Raji (cell line): ENCODE data around the gene JAK3.

Source experiments
- POLR2A ChIP-seq: IDR thresholded peaks from 2 replicates; pipeline ENCODE4 v1.6.1; 2011; ENCODE audit warnings: low read depth, low read length, control low read depth; ENCODE audit not compliant: insufficient read depth

Gene JAK3

DNA sequence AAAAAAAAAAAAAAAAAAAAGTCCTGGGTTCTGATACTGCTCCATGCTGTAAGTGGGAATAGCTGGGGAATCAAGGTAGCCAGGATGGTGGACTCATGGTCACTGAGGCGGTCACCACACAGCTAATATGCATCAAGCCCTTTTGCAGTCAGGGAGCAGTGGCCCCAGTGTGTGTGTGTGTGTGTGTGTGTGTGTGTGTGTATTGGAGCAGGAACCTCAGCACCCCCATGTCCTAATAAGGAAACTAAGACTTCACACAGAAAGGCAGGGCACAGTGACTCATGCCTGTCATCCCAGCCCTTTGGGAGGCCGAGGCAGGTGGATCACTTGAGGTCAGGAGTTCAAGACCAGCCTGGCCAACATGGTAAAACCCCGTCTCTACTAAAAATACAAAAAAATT, 40.8 kb downstream of the JAK3 start:
- no peak for TF ChIP-seq POLR2A

DNA sequence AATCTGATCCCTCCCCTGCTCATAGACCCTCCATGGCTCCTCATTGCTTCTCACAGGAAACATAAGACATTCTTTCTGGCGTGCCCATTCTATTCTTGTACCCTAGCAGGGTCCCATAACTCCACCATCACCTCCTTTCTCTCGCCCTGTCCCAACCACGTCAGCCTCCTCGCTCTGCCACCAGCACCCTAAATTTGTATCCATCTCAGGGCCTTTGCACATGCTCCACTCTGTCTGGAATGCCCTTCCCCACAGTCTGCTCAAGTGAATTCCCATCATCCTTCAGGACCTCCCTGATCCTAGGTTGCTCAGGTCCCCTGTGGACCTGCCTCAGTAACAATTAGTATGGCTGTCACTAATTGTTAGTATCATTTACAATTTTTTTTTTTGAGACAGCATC, 42.4 kb downstream of the JAK3 start:
- TF ChIP-seq POLR2A: no peak

DNA sequence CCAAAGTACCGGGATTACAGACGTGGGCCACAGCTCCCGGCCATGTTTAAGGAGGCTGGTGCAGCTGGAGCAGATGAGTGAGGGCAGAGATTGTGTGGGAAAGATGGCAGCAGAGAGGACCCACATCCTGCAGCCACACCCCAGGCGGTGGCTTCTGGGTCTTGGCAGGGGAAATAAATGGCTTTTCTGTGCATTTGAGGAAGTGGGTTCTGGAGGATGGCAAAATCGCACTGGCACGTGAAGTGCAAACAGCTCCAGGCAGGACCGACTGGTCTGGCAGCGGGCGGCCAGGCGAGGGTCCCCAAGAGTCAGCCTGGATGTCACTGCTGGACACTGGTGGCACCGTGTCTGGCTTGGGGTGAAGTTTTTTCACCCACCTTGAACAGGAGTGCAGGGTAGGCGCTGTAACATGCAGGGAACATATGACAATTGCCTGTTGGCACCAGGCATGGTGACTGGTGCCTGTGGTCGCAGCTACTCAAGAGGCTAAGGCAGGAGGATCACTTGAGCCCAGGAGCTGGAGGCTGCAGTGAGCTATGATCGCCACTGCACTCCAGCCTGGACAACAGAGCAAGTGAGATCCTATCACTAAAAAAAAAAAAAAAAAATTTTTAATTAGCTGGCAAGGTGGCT, 44.4 kb downstream of the JAK3 start:
- TF ChIP-seq POLR2A: no peak

DNA sequence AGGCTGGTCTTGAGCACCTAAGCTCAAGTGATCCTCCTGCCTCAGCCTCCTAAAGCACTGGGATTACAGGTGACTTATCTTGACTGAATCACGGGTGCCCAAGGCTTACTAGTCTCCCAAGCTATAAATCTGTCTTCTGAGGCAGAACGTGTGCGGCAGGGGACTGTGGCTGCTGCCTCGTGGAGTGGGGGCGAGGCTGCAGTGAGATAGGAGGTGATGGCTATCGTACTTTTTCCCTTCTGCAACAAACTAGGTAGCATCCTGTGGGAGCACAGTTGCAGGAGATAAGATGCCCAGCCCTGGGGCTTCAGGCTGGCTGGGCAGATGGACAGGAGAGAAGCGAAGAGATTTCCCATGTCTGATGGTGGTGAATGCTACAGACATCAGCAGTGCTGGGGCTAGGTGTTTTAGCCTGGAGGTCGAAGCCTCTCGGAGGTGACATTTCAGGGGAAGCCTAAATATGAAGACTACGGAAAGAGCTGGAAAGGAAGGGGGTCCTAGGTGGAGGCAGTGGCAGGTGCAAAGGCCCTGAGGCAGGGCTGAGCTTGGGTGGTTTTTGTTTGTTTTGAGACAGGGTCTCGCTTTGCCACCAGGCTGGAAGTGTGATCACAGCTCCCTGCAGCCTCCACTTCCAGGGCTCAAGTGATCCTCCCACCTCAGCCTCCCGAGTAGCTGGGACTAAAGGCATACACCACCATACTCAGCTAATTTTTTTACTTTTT, 45.5 kb downstream of the JAK3 start:
- no peak for TF ChIP-seq POLR2A

DNA sequence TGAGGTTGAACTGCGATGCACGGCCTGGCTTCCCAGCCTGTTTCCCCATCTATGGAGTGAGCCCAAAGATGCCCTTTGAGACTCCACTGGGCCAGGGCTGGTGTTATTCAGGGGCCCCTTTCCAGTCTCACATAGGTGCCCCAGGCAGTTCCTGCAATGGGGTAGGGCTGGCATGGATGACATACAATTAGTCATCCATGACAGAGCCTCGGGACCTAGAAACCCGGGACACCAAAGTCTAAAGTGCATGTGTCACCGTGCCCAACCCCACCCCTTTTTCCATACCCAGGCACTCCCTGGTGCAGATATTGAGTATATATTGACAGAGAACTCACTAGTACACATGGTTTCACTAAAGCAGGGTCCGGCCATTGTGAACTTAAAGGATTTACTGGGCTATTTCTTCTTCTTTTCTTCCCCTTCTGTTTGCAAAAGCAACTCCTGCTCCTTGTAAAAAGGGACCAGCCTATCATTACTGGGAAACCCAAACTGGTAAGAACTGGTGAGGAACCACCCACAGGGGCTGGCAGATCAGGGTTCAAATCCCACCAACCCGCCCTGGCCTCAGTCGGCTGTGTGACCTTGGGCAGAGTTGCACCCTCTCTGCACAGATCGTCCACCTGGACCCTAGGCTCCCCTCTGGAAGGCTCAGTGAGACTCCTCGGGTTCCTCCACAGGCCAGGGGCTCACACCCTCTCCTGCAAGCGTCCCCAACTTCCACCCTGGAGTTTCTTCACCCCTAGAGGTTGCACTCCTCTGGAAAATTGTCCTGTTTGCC, 50.2 kb downstream of the JAK3 start:
- no peak for TF ChIP-seq POLR2A

DNA sequence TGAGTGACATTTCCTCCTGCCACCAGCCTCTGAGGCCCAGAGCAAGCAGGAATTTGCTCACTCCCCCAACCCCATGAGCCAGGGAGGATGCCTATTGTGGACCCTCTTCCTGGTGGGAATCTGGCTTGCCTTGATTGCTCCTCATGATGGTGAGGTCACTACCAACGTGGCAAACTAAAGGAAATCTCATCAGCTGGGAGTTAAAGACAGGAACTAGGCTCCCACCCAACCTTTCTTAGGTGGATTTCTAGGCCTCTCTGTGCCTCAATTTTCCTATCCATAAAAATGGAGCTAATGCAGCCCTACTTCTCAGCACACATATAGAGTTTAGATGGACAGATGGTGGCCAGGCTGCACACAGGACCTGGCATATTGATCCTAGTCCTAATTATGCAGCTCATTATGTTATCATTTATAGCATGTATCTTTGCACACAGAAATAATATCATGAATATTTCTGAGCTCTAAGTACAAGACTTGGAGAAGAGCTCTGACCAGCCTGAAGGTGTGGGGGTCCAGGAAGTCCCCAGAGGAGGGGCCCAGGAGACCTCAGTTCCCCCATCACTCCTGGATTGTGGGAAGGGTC, 50.9 kb downstream of the JAK3 start:
- no peak for TF ChIP-seq POLR2A

DNA sequence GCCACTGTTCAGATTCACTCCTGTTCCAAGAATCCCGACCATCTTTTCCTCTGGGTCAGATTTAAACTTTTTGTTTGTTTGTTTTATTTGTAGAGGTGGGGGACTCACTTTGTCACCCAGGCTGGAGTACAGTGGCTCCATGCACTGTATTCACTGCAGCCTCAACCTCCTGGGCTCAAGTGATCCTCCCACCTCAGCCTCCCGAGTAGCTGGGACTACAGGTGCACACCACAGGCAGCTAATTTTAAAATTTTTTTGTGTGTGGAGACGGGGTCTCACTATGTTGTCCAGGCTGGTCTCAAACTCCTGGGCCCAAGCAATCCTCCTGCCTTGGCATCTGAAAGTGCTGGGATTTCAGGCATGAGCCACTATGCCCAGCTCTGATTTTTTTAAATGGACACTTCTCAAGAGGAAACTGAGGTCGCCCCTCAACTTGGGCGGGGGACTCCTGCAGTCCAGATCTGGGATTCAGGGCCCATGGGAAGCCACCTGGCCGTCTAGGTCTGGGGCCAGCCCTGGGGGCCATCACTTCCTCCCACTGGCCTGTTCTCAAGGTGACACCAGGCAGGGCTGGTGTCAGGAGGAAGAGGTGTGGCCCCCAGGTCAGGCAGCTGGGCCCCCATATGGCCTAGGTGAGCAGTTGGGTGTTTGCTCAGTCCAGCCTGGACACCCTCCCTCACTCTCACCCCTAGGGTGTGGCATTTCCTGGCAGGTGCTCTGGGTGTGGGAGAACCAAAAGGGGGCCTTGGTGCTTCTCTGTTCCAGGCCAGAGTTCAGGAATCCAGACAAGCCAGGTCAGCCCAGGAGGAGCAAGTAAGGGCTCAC, 51.6 kb downstream of the JAK3 start:
- TF ChIP-seq POLR2A: no peak

DNA sequence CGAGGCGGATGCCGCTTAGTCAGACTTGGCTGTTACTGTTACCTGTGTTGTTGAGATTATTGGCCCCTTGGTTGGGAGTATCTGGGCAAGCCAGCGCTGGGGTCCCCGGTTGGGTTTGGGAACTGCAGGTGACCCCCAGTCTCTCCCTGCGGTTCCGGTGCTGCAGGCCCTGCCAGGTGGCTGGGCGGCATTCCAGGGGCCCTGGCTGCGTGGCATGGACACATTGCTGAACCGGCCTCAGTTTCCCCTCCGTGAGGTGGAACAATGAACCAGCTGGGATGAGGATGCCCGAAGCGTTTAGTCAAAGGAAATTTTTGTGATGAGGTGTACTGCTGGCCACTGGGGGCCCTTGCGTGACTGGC, 52.3 kb downstream of the JAK3 start:
- TF ChIP-seq POLR2A: no peak

DNA sequence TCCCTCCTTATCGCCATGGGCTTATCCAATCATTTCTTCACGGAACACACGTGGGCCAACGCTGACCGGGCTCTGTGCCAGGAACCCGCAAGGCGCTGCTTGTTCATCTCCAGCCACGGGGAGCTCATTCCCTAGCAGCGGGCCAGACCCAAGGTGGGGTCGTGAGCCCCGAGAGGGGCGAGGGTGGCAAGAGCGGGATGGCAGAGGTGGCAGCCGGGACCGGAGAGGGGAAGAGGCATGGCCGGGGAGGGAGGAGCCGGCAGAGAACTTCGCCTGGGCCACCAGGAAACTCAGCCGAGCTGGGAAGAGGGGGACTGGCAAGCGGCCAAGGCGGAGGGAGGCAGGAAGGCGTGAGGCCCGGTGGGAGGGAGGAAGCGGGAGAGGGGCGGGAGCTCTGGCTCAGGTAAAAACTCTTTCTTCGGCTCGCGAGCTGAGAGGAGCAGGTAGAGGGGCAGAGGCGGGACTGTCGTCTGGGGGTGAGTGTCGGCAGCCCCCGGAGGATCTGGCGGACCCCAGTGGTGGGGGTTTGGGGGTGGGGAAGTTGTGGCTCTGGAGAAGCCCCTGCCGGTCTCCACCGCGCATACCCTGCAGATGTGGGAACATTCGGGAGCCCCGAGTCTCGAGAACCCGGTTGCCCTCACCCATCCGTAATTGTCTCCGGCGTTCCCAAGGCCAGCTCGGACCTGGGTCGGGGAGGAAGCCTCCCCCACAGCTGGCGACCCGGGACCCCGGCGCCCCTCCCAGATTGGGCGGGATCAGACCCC, 52.9 kb downstream of the JAK3 start, which contains the start of gene B3GNT3:
B3GNT3 (plus strand) TSS at position 408 of the 764 bp plus-strand sequence. CDS start 12,670 bp downstream, outside the sequence.
- TF ChIP-seq POLR2A: no peak

DNA sequence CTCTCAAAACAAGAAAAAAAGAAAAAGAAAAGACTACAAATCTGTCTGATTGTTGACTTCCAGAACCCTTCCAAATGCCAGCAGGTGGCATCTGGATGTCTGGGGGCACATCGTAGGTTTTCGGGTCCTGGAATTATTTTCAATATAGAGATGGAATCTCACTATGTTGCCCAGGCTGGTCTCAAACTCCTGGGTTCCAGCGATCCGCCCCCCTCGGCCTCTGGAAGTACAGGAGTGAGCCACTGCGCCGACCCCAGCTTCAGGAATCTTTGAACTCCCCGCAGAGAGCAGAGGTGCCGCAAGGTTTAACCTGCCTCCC, 53.4 kb downstream of the JAK3 start:
- no peak for TF ChIP-seq POLR2A

DNA sequence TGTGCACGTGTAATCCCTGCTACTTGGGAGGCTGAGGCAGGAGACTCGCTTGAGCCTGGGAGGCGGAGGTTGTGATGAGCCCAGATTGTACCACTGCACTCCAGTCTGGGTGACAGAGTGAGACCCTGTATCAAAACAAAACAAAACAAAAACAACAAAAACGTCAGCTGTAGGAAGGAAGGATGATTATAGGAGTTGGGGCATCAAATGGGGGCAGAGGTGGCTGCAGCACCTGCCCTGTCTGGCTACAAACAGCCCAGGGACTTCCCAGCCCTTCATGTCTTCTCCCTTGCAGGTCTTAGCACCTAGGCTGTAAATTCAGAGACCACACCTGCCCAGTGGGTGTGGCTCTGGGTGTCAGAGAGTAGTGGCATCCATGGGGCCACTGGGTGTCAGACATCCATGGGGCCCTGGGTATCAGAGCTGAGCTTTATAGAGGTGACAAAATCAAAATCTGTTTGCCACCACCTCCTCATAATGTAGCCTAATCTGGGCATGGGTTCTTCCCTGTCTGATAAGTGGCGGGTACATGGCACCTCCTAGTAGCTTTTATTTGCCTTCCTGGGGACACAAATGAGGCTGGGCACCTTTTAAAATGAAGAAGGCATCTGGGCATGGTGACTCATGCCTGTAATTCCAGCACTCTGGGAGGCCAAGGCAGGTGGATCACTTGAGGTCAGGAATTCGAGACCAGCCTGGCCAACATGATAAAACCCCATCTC, 57.6 kb downstream of the JAK3 start:
- no peak for TF ChIP-seq POLR2A

DNA sequence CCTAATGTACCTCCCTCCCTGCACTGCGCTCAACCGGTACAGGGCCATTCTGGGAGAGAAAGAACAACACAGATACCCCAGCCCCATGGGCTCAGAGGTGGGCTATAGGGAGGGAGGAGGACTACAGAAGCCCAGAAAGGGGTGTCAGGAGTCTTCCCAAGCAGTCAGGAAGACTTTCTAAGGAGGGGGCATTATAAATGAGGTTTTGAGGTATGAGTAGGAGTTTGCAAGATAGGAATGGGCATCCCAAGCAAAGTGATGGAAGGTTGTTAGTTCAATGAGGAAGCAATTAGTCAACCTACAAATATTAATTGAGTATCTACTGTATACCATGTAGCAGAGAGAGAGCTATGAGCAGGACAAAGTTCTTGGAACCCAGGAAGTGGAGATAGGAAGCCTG, 59.1 kb downstream of the JAK3 start:
- no peak for TF ChIP-seq POLR2A

DNA sequence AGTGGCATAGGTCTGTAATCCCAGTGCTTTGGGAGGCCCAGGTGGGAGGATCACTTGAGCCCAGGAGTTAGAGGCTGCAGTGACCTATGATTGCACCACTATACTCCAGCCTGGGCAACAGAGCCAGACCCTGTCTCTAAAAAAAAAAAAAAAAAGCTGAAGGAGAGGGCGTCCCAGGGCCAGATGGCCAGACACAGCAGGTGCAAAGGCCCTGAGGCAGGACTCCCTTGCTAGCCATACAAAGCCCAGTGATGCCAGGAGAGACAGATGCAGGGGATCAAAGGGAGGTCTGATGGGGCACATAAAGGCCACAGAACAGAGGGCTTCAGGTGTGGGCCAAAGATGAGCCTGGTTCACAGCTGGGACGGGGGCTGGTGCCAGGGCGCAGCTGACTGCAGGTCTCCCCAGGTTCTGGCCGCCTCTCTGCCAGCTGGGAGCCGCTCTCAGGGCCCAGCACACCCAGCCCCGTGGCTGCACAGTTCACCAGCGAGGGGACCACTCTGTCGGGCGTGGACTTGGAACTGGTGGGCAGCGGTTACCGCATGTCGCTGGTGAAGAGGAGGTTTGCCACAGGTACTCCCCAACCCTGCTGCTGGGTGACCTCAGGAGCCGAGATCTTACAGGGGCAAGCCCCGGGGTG, 60.4 kb downstream of the JAK3 start:
- no peak for TF ChIP-seq POLR2A
